Non-pigmented ciliary epithelial cell (primary cell): Measurements from ENCODE around the gene CPEB4.

ENCODE experiments used
- DNase-seq: peaks from one replicate; pipeline ENCODE4 v3.0.0-alpha.2; 2010; ENCODE audit warnings: low read depth

CPEB4 gene

GRCh38 chr5:173887610-173888472 lies at the start of gene CPEB4:
CPEB4 (plus strand) TSS chr5:173888349; CDS start chr5:173889734, 1,385 bp downstream.
- peak; percentile 98 for DNase-seq

DNA sequence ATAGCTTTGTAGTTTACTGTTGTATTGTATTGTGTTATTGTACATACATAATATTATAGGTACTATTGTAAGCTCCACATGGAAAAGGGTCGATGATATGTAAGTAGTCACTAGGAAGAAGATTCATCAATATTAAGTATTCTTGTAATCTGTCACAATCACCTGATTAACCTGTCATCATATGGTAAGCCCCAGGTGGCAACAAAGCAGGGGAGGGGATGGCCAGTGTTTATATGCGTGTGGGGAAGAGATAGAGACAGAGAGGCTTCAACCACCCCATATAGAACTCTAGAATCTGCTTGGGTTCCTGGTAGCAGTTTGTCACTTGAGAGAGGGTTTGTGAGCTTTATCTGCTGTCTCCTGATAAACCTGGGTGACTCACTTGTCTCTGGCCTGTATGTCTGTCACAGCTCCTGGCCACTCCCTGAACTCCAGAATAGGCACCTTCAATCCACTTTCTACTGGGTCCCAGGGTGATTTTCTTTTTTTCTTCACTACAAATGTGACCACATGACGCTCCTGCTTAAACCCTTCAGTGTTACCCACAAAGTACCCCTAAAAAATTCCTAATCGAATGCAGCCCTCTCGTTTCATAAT lies 48.9 kb upstream of the CPEB4 start:
- DNase-seq, result no peak

DNA sequence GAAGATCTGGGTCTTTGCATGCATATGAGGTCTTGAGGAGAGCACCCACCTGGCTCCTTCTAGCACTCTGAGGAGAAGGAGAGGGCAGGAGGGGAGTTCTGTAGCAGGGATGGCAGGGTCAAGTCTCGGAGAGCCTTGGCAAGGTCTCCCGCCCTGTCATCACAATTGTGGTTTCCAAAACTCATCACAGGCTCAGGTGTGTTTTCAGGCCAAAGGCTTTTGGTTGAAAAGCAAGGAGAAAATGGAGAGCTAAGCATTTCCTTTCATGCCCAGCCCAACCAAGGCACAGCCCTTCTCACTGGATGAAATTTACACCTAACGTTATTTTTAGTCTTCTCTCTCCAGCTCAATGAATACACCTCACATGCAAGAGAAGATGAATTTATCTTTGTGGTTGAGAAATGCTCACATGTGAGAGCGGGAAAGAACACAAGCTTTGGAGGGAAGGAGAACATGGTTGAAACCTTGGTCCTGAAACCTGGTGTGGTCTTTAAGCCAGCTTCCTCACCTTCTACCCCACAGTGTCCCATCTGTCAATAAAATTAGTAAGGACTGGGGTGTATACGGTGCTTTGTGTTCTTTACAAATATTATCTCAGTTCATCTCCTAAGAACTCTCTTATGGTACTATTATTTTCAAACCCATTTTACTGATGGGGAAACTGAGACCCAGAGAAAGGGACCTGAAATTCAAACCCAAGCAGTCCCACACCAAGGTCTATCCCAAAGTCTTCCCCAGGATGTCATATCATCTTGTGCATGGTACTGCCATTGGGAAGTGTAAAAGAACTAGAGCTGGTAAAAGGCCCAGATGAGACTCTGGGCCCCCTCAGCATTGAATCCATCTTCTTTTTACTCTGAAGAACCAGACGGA lies 47.8 kb upstream of the CPEB4 start:
- no peak for DNase-seq

- DNase-seq, result no peak
Observed at GRCh38 chr5:173841710-173842109, 46.4 kb upstream of the CPEB4 start.

GRCh38 chr5:173843794-173844193 lies 44.4 kb upstream of the CPEB4 start:
- DNase-seq, result no peak

DNA sequence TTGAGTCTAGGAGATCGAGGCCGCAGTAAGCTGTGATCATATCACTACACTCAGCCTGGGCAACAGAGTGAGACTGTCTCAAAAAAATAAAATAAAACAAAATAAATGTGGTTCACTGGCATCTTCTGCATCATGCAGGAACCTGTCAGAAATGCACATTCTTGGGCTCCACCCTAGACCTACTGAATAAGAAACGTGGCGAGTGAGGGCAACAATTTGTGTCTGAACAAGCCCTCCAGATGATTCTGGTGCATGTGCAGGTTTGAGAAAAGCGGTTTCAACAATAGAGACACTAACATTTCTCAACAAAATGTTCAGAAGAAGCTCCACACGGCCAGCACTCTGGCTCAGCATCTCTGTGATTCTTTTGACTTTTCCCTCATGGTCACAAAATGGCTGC lies 42.8 kb upstream of the CPEB4 start:
- DNase-seq, result no peak

DNA sequence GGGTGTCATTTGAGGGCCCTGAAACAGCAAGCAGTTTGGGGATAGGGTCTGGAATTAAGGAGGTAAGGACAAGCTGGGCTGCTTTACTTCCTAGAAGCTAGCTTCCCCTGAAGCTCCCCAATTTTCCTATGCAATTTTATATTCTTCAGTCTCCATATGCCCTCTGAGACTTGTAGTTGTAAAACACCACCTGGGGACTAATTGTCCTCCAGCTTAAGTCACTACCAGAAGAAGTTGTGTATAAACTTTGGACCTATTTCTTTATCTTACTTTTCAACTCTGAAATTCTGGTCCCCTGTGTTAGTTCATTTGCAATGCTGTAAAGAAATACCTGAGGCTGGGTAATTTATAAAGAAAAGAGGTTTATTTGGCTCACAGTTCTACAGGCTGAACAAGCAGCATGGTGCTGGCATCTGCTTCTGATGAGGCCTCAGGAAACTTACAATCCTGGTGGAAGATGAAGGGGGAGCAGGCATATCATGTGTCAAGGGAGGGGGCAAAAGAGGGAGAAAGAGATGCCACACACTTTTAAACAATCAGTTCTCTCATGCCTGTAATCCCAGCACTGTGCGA lies 41.1 kb upstream of the CPEB4 start:
- no peak for DNase-seq

- DNase-seq, result no peak
Observed at GRCh38 chr5:173848986-173849596, 39.1 kb upstream of the CPEB4 start.

- no peak for DNase-seq
Observed at GRCh38 chr5:173849908-173850307, 38.2 kb upstream of the CPEB4 start.

- DNase-seq, result no peak
Observed at GRCh38 chr5:173850659-173851058, 37.5 kb upstream of the CPEB4 start.

- DNase-seq, result no peak
Observed at GRCh38 chr5:173851595-173852243, 36.4 kb upstream of the CPEB4 start.

- no peak for DNase-seq
Observed at GRCh38 chr5:173852790-173853359, 35.3 kb upstream of the CPEB4 start.

DNA sequence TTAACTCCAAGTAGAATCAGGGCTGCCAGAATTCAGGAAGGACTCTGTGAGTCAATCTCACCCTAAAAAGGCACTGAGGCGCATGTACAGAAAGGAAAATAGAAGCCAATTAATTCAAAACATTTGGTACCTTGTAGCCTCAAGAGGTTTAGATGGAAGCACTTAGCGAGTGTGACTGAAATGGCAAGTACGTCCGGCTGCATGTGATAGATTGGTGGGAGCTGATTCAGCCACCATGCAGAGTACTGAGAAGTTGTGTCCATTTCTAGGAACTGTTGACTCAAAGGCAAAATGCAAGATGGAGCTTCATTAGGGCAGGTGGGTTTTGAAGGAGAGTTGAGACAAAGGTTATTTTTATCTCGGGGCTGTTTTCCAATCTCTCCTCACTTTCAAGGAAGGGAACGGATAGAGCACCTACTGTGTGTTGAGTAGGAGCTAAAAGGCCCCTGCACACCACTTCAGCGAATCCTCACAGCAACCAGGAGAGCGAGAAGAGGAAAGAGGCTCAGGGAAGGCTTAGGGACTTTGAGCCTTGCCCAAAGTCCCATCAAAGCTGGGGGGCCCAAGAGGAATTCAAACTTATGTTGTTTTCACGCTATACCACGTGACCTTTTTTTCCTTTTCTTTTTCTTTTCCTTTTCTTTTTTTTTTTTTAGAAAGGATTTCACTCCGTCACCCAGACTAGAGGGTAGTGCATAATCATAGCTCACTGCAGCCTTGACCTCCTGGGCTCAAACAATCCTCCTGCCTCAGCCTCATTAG lies 34.6 kb upstream of the CPEB4 start:
- no peak for DNase-seq

DNA sequence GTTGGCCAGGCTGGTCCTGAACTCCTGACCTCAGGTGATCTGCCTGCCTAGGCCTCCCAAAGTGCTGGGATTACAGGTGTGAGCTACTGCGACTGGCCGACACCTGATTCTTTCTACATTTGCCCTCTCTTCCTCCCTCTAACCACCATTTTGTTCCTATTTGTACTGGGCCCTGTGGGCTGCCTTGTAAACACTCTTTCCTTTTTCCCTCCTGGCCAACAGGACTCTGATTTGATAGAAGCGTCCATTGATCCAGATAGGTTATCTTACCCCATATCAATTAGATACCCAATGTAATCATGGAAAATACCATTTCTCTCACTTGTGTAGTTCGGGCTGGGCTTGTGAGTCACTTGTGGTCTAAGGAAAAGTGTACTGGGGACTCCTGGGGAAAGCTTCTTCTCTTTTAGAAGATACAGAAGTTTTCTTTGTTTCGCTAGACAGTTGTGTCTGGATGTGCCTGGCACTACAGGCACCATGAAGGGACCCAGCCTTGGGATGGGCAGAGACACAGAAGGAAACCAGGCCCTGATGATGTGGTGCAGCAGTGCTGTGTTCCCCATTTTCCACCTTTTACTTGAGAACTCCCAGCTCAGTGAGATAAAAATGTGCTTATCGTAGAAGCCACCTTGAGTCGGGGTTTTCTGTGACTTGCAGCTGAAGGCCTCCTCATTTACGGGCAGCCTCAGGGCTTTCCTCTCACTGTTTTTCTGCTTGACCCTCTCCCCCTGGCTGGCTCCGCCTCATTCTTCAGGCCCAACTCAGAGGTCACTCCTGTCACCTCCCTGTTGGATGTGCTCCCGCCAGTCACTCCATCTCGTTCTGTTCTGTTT lies 32.8 kb upstream of the CPEB4 start:
- no peak for DNase-seq

- DNase-seq, result no peak
Observed at GRCh38 chr5:173855995-173856656, 32.0 kb upstream of the CPEB4 start.

- DNase-seq, result no peak
Observed at GRCh38 chr5:173857234-173857633, 30.9 kb upstream of the CPEB4 start.

DNA sequence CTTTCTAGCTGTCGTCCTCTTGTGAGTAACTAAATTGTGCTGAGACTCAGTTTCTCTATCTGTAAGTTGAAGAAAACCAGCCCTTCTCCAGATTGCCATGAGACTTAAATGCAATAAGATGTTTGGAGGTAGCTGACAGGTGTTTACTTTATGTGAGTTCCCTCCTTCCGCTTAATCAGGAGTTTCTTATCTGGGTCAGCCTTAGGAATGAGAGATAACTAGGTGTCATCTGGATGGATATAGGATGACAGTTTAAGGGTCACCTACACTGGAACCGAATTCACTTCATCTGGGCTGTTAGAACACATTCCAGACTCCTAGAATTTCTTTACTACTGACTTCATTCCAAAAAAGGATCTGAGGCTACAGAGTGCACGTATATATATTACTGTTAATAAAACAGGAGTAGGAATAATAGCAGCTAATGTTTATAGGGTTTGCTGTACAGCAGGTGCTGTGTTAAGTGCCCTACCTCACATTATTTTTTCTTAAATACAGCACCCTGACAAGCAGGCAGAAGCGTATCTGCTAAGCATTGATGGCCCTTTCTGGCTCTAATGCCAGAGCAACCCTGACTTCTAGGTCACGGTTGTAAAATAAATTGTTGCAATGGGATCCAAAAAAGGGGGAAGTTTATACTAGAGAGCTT lies 30.0 kb upstream of the CPEB4 start:
- DNase-seq, result no peak
